Gastroesophageal sphincter (tissue), 4 donors: ENCODE results near the gene APEX2. TPM values are rescaled to one million over a fixed set of nuclear protein-coding genes. Genes with fewer than 3 reads are reported as not detected.

Source experiments
- ATAC-seq: fragments of 150-250 bp; one replicate; pipeline ENCODE4 v1.9.1; 2016; ENCODE audit warnings: mild to moderate bottlenecking, moderate library complexity
- H3K27ac ChIP-seq, 4 donors: fragments of 200-600 bp; sonication (generic) in 3 of 4; 1 replicate in 3 of 4; 2 replicates in 1 of 4; pipeline ENCODE4 v1.5.1; 2016 to 2019
- H3K27me3 ChIP-seq: fragments of 200-600 bp; sonication (generic); one replicate; pipeline ENCODE4 v1.5.1; 2019
- H3K36me3 ChIP-seq, 2 donors: fragments of 200-600 bp; sonication (generic); one replicate each; pipeline ENCODE4 v1.5.1; 2019; ENCODE audit warnings: control low read depth in 1 of 2
- H3K4me1 ChIP-seq, 3 donors: fragments of 200-600 bp; sonication (generic); 1 replicate in 2 of 3; 2 replicates in 1 of 3; pipeline ENCODE4 v1.5.1; 2016 to 2019; ENCODE audit warnings: control low read depth in 2 of 3
- H3K4me3 ChIP-seq, 2 donors: fragments of 200-600 bp; sonication (generic); one replicate each; pipeline ENCODE4 v1.5.1; 2019; ENCODE audit warnings: mild to moderate bottlenecking in 1 of 2, moderate library complexity in 1 of 2
- H3K9me3 ChIP-seq, 3 donors: fragments of 200-600 bp; sonication (generic); one replicate each; pipeline ENCODE4 v1.5.1; 2017 to 2019; ENCODE audit warnings: control low read depth in 2 of 3
- EP300 ChIP-seq: sonication (generic); formaldehyde crosslinking; IDR thresholded peaks from one replicate; pipeline ENCODE4 v1.6.1; 2017; ENCODE audit warnings: antibody characterized with exemption, mild to moderate bottlenecking
- POLR2A ChIP-seq, 2 donors: fragments of 450-650 bp; IDR thresholded peaks; one replicate each; pipeline ENCODE4 v1.6.1; 2017; ENCODE audit warnings: antibody characterized with exemption in 2 of 2, mild to moderate bottlenecking in 2 of 2, moderate library complexity in 1 of 2
- POLR2AphosphoS5 ChIP-seq: sonication (generic); formaldehyde crosslinking; IDR thresholded peaks from one replicate; pipeline ENCODE4 v1.6.1; 2017; ENCODE audit warnings: antibody characterized with exemption
- WGBS, 2 donors: methylation state at CpG; one replicate each; pipeline ENCODE4 v1.1.5; 2018; ENCODE audit warnings: low coverage in 1 of 2; 5-methylcytosine and 5-hydroxymethylcytosine counted together
- total RNA-seq, 4 donors: library from RNA; depleted of rRNA; stranded (reverse); fragments of >200 nt; gene quantifications; one replicate each; pipeline ENCODE4 v1.1.0, GENCODE V29; 2016
- TF ChIP-seq, protein P1 (sequence below), 4 experiments: fragments of 200-600 bp in 2 of 4; fragments of 450-650 bp in 2 of 4; sonication (generic) in 1 of 4; IDR thresholded peaks; one replicate each; pipeline ENCODE4 v1.5.1; 2017 to 2019; ENCODE audit warnings: antibody characterized with exemption in 4 of 4, mild to moderate bottlenecking in 2 of 4, moderate library complexity in 2 of 4

APEX2 gene
- total RNA-seq, 4 donors from 2014 or later, result 5.4 to 9.7 (median 6.4) TPM

DNA sequence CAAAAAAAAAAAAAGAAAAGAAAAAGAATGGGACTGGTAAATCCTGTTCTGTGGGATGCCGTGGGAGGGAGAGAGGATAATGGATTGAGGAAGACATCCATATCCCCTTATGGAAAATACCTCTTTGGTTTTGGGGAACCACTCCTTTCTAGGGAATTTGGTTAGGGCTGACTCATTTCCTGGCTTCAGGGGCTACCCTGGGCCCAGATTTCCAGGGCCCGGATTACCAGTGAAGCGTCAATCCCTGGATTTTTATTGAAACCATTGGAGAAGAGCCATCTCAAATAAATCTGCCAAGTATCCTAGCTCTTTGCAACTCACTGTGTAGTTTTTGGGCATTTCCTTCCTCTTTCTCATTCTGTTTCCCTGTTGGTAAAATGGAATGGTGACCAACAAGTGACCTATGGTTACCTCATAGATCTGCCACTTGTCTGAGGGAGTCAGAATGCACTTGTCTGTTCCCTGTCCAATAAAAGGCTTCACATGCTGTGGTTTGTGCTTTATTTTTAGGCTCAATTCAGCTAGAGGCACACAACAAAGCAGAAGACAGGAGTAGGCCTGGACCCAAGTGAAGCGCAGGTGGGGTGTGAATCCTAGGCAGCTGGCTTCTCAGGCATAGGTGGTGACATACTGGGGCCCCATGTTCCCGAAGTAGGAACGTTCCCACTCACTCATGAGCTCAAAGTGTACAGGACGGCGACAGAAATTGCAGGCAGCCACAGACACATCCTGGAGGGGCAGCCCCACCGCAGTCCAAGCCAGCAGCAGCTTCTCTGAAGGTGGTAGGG lies 8.6 kb downstream of the APEX2 start:
- no peak overlapping the region for H3K4me3 ChIP-seq
- ATAC-seq, result peak; percentile 35
- peaks cover 0 to 35% of the 10 kb centered on the region in 2 donors for H3K36me3 ChIP-seq
- 50% methylated on average over 2 of the region's 9 CpGs; no CpG with 5 or more reads in 1 of the 2 donors for WGBS, 2 donors
- no peaks in the 10 kb centered on the region for H3K27me3 ChIP-seq
- no peaks in the 10 kb centered on the region for H3K9me3 ChIP-seq
- no peaks in the 10 kb centered on the region for H3K4me1 ChIP-seq
- H3K27ac ChIP-seq, result no peak overlapping the region
- TF ChIP-seq POLR2A (IDR thresholded peaks at IDR 0.05), result no peak

- Histone ChIP-seq H3K36me3 (peaks cover 0 to 11% of the 10 kb centered on the region in 2 donors), H3K9me3 (no peaks in the 10 kb centered on the region), H3K4me1 (no peaks in the 10 kb centered on the region), H3K27me3 (no peaks in the 10 kb centered on the region), H3K27ac (no peak overlapping the region), H3K4me3 (no peak overlapping the region)
- WGBS, 2 donors, result 13 to 42% methylated on average over 1 to 2 of the region's 2 CpGs
- no peak for TF ChIP-seq EP300
- TF ChIP-seq, protein P1, sequence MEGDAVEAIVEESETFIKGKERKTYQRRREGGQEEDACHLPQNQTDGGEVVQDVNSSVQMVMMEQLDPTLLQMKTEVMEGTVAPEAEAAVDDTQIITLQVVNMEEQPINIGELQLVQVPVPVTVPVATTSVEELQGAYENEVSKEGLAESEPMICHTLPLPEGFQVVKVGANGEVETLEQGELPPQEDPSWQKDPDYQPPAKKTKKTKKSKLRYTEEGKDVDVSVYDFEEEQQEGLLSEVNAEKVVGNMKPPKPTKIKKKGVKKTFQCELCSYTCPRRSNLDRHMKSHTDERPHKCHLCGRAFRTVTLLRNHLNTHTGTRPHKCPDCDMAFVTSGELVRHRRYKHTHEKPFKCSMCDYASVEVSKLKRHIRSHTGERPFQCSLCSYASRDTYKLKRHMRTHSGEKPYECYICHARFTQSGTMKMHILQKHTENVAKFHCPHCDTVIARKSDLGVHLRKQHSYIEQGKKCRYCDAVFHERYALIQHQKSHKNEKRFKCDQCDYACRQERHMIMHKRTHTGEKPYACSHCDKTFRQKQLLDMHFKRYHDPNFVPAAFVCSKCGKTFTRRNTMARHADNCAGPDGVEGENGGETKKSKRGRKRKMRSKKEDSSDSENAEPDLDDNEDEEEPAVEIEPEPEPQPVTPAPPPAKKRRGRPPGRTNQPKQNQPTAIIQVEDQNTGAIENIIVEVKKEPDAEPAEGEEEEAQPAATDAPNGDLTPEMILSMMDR (IDR thresholded peaks at IDR 0.05), result no peak
- TF ChIP-seq POLR2A (IDR thresholded peaks at IDR 0.05), result no peak
- no peak for TF ChIP-seq POLR2AphosphoS5
- ATAC-seq, result no peak
These were observed 11.1 kb downstream of the APEX2 start for GRCh38 chrX:55011294-55011693.

DNA sequence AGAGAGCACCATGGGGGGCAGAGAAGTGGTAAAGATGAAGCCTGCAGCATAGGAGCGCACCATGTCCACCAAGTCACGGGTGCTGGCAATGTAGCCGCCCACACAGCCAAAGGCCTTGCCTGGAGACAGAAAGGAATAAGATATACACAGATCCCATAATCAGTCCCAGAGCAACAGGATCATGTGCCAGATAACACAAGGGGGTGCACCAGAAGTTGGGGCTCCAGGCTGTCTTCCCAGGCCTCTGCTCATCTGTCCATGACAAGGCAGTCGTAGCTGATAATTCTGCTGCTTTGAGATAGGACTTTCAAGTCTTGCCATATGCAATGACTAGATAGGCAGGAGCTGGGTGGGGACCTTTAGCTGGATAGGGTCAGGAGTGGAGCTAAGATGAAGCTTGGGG lies 14.7 kb downstream of the APEX2 start:
- no peak for ATAC-seq
- Histone ChIP-seq H3K4me3 (no peak overlapping the region), H3K27me3 (no peaks in the 10 kb centered on the region), H3K36me3 (no peaks in the 10 kb centered on the region), H3K27ac (no peak overlapping the region), H3K4me1 (no peaks in the 10 kb centered on the region), H3K9me3 (no peaks in the 10 kb centered on the region)
- WGBS, 2 donors, result no CpG with 5 or more reads among the region's 4 CpGs
- TF ChIP-seq POLR2A (IDR thresholded peaks at IDR 0.05) (no peak), POLR2AphosphoS5 (no peak), EP300 (no peak)

- no peaks in the 10 kb centered on the region for H3K36me3 ChIP-seq
- H3K4me1 ChIP-seq, result no peaks in the 10 kb centered on the region
- H3K9me3 ChIP-seq, result no peaks in the 10 kb centered on the region
- no peak for ATAC-seq
- no peak overlapping the region for H3K4me3 ChIP-seq
- H3K27ac ChIP-seq, result no peak overlapping the region
- TF ChIP-seq POLR2A (IDR thresholded peaks at IDR 0.05) (no peak), POLR2AphosphoS5 (no peak), EP300 (no peak)
- TF ChIP-seq, protein P1 (IDR thresholded peaks at IDR 0.05), result no peak
- H3K27me3 ChIP-seq, result no peaks in the 10 kb centered on the region
These were observed 26.0 kb downstream of the APEX2 start for GRCh38 chrX:55026143-55026542.

DNA sequence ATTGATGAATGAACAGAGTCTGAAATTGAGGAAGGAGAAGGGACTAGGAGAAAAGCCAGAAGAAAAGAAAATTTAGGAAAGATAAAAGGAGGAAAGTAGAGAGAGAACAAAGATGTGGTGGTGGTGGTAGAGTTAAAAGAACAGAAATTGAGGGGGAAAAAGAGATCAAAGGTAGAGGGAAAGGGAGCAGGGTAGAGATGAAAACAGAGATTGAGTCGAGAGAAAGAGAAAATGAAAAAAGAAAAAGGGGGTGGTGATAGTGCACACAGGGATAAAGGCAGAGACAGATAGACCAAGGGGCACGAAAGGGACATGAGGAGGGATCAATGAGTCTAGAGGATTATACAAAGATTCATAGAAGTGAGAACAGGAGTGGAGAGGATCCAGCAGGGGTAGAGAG lies 26.7 kb downstream of the APEX2 start:
- no peak overlapping the region for H3K27ac ChIP-seq
- no peaks in the 10 kb centered on the region for H3K9me3 ChIP-seq
- 43 to 67% methylated on average over 1 to 2 of the region's 2 CpGs for WGBS, 2 donors
- no peaks in the 10 kb centered on the region for H3K27me3 ChIP-seq
- no peak for ATAC-seq
- H3K36me3 ChIP-seq, result no peaks in the 10 kb centered on the region
- no peak overlapping the region for H3K4me3 ChIP-seq
- H3K4me1 ChIP-seq, result no peaks in the 10 kb centered on the region
- no peak for TF ChIP-seq POLR2AphosphoS5
- TF ChIP-seq POLR2A (IDR thresholded peaks at IDR 0.05), result no peak
- TF ChIP-seq EP300, result no peak
- TF ChIP-seq, protein P1 (IDR thresholded peaks at IDR 0.05), result no peak

DNA sequence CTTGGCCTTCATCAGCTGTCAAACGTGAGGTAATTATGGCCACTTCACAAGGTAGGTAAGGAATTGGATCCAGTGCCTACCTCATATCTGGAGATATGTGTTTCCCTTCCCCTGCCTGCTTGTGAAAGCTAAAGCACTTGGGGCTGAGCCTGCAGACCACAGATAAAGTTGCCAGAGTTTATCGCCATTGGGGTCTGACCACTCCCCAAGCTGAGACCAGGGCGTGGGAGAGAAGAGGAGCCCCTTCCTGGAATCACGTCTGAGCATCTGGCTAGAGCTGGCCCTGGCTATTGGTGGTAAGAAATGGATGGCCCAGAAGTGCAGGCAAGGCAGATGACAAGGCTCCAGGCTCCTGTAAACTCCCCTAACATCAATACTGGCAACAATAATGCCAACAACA lies 27.9 kb downstream of the APEX2 start:
- 43% methylated on average over 1 of the region's 4 CpGs; no CpG with 5 or more reads in 1 of the 2 donors for WGBS, 2 donors

More for the DNA sequence above, 27.9 kb downstream of the APEX2 start:
- Histone ChIP-seq H3K9me3 (no peaks in the 10 kb centered on the region), H3K4me1 (no peaks in the 10 kb centered on the region), H3K36me3 (no peaks in the 10 kb centered on the region), H3K4me3 (no peak overlapping the region), H3K27ac (no peak overlapping the region), H3K27me3 (no peaks in the 10 kb centered on the region)
- TF ChIP-seq POLR2AphosphoS5, result no peak
- no peak for TF ChIP-seq POLR2A (IDR thresholded peaks at IDR 0.05)
- no peak for TF ChIP-seq EP300
- TF ChIP-seq, protein P1 (IDR thresholded peaks at IDR 0.05), result no peak
- no peak for ATAC-seq
